BJ (cell line): ENCODE data around the gene TBC1D8. TPM values are rescaled to one million over a fixed set of nuclear protein-coding genes. Genes with fewer than 3 reads are reported as not detected.
"Not testable (repeated sequence)": the region's sequence is repeated elsewhere in the genome, so short reads cannot be mapped to it uniquely, and the experiment has no call there.

Source experiments
- CTCF ChIA-PET: fragments of 350-600 bp; formaldehyde crosslinking; extraction: SDS; loops from one replicate; lab custom pipeline; 2021; ENCODE audit warnings: antibody characterized with exemption, inconsistent platforms; lab: Yijun Ruan, JAX
- POLR2A ChIA-PET: fragments of 300-600 bp; sonication (Branson Sonifier 250); formaldehyde crosslinking; extraction: SDS; loops from one replicate; lab custom pipeline; 2021; ENCODE audit warnings: antibody characterized with exemption; lab: Charles Lee
- DNase-seq: peaks from one replicate; pipeline ENCODE4 v3.0.0-alpha.2; 2011; ENCODE audit warnings: low read depth
- H3K27me3 ChIP-seq: 2 replicates; pipeline ENCODE4 v1.6.0; 2011; ENCODE audit warnings: low read length; ENCODE audit not compliant: control insufficient read depth, insufficient read depth
- H3K36me3 ChIP-seq: 2 replicates; pipeline ENCODE4 v1.5.1; 2011; ENCODE audit warnings: low read length; ENCODE audit not compliant: control insufficient read depth, insufficient read depth
- H3K4me3 ChIP-seq: 2 replicates; pipeline ENCODE4 v1.5.1; 2011; ENCODE audit warnings: low read depth, mild to moderate bottlenecking, control low read depth, low read length
- polyA plus RNA-seq: library from polyadenylated mRNA; depleted of rRNA; stranded (reverse); fragments of >200 nt; gene quantifications from 2 replicates; pipeline ENCODE4 v1.2.3, GENCODE V29; 2011
- TF ChIP-seq, protein P1 (sequence below): IDR thresholded peaks from 2 replicates; pipeline ENCODE4 v1.5.1; 2011; ENCODE audit warnings: low read depth, mild to moderate bottlenecking, control low read depth, inconsistent platforms, low read length, moderate library complexity; ENCODE audit not compliant: insufficient read depth

Gene TBC1D8
- polyA plus RNA-seq, 1 experiment: 8.8 TPM

DNA sequence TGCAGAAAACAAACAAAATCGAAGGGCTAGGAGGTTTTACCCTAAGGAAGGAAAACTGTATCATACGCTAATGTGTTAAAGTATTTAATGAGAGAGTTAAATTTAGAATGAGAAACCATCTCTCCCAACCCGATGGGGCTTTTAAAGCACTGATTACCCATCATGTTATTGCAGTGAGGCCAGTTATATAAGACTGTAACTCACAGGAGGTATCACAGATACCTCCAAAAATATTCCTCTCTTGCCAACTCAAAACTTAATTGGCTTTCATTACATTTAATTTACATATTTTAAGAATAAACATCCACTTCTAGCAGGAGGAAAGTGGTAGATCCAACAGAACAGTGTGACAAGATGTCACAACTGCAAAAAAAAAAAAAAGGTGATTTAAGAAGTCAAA, 92.8 kb downstream of the TBC1D8 start:
- H3K27me3 ChIP-seq: no peaks in the 10 kb centered on the region
- TF ChIP-seq, protein P1, sequence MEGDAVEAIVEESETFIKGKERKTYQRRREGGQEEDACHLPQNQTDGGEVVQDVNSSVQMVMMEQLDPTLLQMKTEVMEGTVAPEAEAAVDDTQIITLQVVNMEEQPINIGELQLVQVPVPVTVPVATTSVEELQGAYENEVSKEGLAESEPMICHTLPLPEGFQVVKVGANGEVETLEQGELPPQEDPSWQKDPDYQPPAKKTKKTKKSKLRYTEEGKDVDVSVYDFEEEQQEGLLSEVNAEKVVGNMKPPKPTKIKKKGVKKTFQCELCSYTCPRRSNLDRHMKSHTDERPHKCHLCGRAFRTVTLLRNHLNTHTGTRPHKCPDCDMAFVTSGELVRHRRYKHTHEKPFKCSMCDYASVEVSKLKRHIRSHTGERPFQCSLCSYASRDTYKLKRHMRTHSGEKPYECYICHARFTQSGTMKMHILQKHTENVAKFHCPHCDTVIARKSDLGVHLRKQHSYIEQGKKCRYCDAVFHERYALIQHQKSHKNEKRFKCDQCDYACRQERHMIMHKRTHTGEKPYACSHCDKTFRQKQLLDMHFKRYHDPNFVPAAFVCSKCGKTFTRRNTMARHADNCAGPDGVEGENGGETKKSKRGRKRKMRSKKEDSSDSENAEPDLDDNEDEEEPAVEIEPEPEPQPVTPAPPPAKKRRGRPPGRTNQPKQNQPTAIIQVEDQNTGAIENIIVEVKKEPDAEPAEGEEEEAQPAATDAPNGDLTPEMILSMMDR: no peak
- ChIA-PET CTCF (interaction anchor here (1.0 kb wide), 1 partner anchor 94 kb away, joined by 3 read pairs; no protein-coding TSS in a partner anchor), POLR2A (no interaction called here)
- no peaks in the 10 kb centered on the region for H3K36me3 ChIP-seq
- DNase-seq: no peak
- H3K4me3 ChIP-seq: no peak overlapping the region

DNA sequence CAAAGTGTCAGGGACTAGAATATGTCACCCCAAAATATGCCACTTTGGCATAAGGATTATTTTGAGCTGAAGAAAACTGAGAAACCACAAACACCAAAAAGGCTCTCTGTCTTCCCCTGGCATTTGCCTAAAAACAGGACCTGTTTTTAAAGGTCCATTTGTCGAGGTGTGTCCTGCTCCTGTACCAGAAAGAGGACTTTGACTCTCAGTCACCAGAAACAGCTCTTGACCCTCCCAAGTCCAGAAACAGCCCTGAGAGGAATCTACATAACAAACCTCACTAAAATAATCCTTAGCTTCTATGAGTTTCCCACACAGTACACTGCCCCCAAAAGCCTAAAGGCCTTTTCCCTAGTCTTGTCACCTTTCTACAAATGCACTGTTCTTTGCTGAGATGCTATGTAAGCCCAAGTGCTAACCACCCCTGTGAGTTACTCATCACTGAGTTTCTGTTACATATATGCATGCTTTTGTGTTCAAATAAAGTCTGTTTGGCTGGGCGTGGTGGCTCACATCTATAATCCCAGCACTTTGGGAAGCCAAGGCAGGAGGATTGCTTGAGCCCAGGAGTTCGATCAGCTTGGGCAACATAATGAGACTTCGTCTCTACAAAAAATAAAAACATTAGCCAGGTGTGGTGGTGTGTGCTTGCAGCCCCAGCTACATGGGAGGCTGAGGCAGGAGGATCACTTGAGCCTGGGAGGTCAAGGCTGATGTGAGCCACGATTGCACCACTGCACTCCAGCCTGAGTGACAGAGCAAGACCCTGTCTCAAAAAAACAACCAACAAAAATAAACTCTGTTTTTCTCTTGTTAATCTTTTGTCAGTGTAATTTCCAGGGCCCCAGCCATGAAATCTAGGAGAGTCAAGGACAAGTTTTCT, 93.9 kb downstream of the TBC1D8 start:
- ChIA-PET CTCF (interaction anchor here (0.7 to 1.0 kb wide), 3 partner anchors 15 to 95 kb away, joined by 3 to 4 read pairs (median 3); no protein-coding TSS in a partner anchor), POLR2A (no interaction called here)
- no peak for DNase-seq
- no peaks in the 10 kb centered on the region for H3K27me3 ChIP-seq
- H3K4me3 ChIP-seq: no peak overlapping the region
- H3K36me3 ChIP-seq: no peaks in the 10 kb centered on the region
- TF ChIP-seq, protein P1: no peak

DNA sequence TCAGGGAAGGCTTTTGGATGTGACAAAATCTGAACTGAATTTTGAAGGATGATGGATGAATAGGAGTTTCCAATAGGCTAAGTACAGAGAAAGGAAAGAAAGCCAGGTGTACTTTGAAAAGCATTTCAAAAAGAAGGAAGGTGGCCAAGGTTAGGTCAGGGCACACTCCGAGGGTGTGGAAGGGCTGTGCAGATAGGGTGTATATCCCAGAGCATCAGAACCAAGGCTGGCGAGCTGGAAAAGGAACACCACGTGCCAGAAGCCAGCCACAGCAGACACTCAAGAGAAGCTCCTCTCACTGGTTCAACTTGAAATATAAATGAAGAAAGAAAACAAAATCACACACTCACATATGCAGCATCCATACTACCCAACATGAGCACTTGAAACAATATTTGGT, 98.1 kb downstream of the TBC1D8 start:
- no peak for DNase-seq
- POLR2A ChIA-PET: no interaction called here
- H3K27me3 ChIP-seq: no peaks in the 10 kb centered on the region
- CTCF ChIA-PET: interaction anchor here (1.1 kb wide), 1 partner anchor 10 kb away, joined by 4 read pairs; no protein-coding TSS in a partner anchor
- TF ChIP-seq, protein P1: no peak
- no peaks in the 10 kb centered on the region for H3K36me3 ChIP-seq
- H3K4me3 ChIP-seq: no peak overlapping the region

DNA sequence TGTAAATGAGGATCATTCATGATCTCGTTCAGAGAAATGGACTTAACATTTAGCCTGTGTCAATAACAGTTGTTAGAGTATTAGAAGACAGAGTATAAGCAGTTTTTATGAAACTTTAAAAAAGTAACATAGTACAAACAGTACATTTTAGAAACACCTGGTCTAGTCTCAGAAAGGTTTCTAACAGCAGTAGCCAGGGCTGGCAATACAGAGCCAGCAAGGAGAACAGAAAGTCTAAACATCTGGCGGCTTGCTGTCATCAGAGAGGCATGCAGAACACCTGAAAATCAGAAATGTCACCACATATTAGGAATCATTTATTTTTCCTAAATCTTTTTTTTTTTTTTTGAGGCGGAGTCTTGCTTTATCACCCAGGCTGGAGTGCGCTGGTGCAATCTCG, 99.0 kb downstream of the TBC1D8 start:
- Histone ChIP-seq H3K4me3 (no peak overlapping the region), H3K36me3 (no peaks in the 10 kb centered on the region), H3K27me3 (no peaks in the 10 kb centered on the region)
- TF ChIP-seq, protein P1: no peak
- POLR2A ChIA-PET: no interaction called here
- CTCF ChIA-PET: interaction anchor here (1.1 kb wide), 1 partner anchor 9 kb away, joined by 4 read pairs; no protein-coding TSS in a partner anchor
- DNase-seq: no peak

DNA sequence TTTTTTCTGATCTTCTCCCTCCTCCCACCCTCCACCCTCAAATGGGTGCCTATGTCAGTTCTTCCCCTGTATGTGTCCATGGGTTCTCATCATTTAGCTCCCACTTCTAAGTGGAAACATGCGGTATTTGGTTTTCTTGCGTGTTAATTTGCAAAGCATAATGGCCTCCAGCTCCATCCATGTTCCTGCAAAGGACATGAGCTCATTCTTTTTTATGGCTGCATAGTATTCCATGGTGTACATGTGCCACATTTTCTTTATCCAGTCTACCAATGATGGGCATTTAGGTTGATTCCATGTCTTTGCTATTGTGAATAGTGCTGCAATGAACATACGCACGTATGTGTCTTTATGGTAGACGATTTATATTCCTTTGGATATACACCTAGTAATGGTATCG, 100.3 kb downstream of the TBC1D8 start:
- H3K27me3 ChIP-seq, H3K4me3 ChIP-seq, DNase-seq, POLR2A ChIA-PET, H3K36me3 ChIP-seq: not testable (repeated sequence)
- CTCF ChIA-PET: interaction anchor here (0.6 to 0.9 kb wide), 2 partner anchors 9 to 16 kb away, joined by 3 to 4 read pairs; no protein-coding TSS in a partner anchor
